Pancreas (tissue), 10 donors: ENCODE measurements around the gene HHATL. TPM values are rescaled to one million over a fixed set of nuclear protein-coding genes. Genes with fewer than 3 reads are reported as not detected.

Source experiments
- ATAC-seq, 4 donors: fragments of 200-7000 bp; cut with Tn5 transposase; one replicate each; pipeline versions ENCODE4 v1.8.0 to v1.9.1; 2020; ENCODE audit warnings: mild to moderate bottlenecking in 4 of 4, moderate library complexity in 4 of 4
- DNase-seq, 6 donors: peaks; one replicate each; pipeline ENCODE4 v3.0.0-alpha.2; 2020
- FAIRE-seq: peaks from 2 replicates; lab custom pipeline; 2012; peaks lifted over from hg19 to GRCh38; lab: Jason Lieb, UNC
- H3K27ac ChIP-seq, 4 donors: fragments of 200-600 bp; sonication (generic); 1 replicate in 3 of 4; 2 replicates in 1 of 4; pipeline versions ENCODE4 v1.5.0 to v1.8.0; 2020
- H3K27me3 ChIP-seq, 4 donors: fragments of 200-600 bp; one replicate each; pipeline ENCODE4 v1.8.0; 2021
- H3K36me3 ChIP-seq, 3 donors: fragments of 200-600 bp; sonication (generic) in 1 of 3; one replicate each; pipeline versions ENCODE4 v1.5.0 to v1.8.0; 2020 to 2021
- H3K4me1 ChIP-seq, 3 donors: fragments of 200-600 bp; one replicate each; pipeline ENCODE4 v1.8.0; 2021
- H3K4me3 ChIP-seq, 4 donors: fragments of 200-600 bp; sonication (generic) in 2 of 4; one replicate each; pipeline versions ENCODE4 v1.5.0 to v1.8.0; 2020 to 2021
- H3K9me3 ChIP-seq, 4 donors: fragments of 200-600 bp; one replicate each; pipeline ENCODE4 v1.8.0; 2021
- WGBS, 2 donors: extraction: QIAGEN DNeasy Blood & Tissue Kit; methylation state at CpG; one replicate each; pipeline ENCODE4 v1.1.7; 2013; 5-methylcytosine and 5-hydroxymethylcytosine counted together
- intact Hi-C, 3 donors: fragments of 100-400 bp; cut with DNase I; formaldehyde crosslinking; loops; one replicate each; pipeline versions ENCODE4 v1.11.1 to v1.14.2; 2022
- polyA plus RNA-seq, 2 donors: library from polyadenylated mRNA; stranded (reverse); fragments of 200-250 nt; gene quantifications; one replicate each; pipeline ENCODE4 v1.2.3, GENCODE V29; 2013
- total RNA-seq, 6 donors: library from RNA; stranded (reverse); fragmentation: NEBNext Ultra II Directional in 4 of 6; extraction: Animal tissue kit (Norgen Biotek cat#: 25700) in 4 of 6; gene quantifications; one replicate each; pipeline versions ENCODE4 v1.2.1 to v1.2.4, GENCODE V29; 2021 to 2023
- TF ChIP-seq, protein P1 (sequence below), 4 donors: fragments of 200-600 bp; sonication (generic) in 3 of 4; IDR thresholded peaks; one replicate each; pipeline versions ENCODE4 v1.5.0 to v1.8.0; 2021; ENCODE audit warnings: antibody characterized with exemption in 4 of 4
- donor health status: healthy with polysubstance abuse.
- donor health status: DM: no; HTN: no; CAD: no; lungs with moderate emphysema.
- donor health status: DM: no; HTN: no; CAD: no.
- donor health status: control.
- donor health status: control.
- donor health status: Bipolar disorder and iron deficiency.
- donor health status: DM: yes; HTN: yes; CAD: no.
- donor health status: DM: no; HTN: no; CAD: no.
- donor health status: DM: no; HTN: no; CAD: no.
- donor health status: DM: yes; HTN: yes; CAD: no.

The HHATL gene
- total and polyA plus RNA-seq, 8 donors = 0.42 to 17.8 (median 2.4) TPM; not detected in 1

DNA sequence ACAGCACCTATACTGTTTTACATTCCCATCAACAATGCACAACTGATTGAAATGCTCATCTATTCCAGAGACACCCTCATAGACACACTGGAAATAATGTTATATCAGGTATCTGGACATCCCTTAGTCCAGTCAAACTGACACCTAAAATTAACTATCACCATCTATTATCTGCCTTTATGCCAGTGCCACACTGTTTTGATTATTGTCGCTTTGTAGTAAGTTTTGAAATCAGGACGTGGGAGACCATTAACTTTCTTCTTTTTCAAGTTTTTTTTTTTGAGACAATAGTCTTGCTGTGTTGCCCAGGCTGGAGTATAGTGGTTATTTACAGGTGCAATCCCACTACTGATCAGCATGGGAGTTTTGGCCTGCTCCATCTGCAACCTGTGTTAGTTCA lies 26.7 kb downstream of the HHATL start:
- intact Hi-C loops = no loop called here
- ATAC-seq (no peak), FAIRE-seq (no peak), DNase-seq (no peak)
- Histone ChIP-seq H3K27me3 (no peaks in the 10 kb centered on the region), H3K36me3 (no peaks in the 10 kb centered on the region), H3K9me3 (no peaks in the 10 kb centered on the region), H3K4me1 (no peaks in the 10 kb centered on the region), H3K4me3 (no peak overlapping the region), H3K27ac (no peak overlapping the region)
- WGBS, 2 donors = 62 to 81% methylated on average over 2 of the region's 2 CpGs
- TF ChIP-seq, protein P1, sequence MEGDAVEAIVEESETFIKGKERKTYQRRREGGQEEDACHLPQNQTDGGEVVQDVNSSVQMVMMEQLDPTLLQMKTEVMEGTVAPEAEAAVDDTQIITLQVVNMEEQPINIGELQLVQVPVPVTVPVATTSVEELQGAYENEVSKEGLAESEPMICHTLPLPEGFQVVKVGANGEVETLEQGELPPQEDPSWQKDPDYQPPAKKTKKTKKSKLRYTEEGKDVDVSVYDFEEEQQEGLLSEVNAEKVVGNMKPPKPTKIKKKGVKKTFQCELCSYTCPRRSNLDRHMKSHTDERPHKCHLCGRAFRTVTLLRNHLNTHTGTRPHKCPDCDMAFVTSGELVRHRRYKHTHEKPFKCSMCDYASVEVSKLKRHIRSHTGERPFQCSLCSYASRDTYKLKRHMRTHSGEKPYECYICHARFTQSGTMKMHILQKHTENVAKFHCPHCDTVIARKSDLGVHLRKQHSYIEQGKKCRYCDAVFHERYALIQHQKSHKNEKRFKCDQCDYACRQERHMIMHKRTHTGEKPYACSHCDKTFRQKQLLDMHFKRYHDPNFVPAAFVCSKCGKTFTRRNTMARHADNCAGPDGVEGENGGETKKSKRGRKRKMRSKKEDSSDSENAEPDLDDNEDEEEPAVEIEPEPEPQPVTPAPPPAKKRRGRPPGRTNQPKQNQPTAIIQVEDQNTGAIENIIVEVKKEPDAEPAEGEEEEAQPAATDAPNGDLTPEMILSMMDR (IDR thresholded peaks at IDR 0.05) = no peak

DNA sequence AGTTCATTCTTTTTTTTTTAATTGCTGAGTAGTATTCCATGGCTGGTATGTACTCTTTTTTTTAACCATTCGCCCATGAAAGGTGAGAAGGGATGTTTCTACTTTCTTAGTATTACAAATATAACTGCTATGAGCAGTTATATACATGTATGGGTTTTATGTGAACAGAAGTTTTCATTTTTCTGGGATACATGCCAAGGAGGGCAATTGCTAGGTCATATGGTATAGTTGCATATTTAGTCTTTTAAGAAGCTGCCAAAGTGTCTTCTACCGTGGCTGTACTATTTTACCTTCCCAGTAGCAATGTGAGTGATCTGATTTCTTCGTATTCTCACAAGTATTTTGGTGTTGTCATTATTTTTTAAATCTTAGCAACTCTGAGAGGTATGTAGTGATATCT lies 28.5 kb downstream of the HHATL start:
- FAIRE-seq (no peak), ATAC-seq (no peak), DNase-seq (no peak)
- Histone ChIP-seq H3K27ac (no peak overlapping the region), H3K4me1 (no peaks in the 10 kb centered on the region), H3K27me3 (no peaks in the 10 kb centered on the region), H3K36me3 (no peaks in the 10 kb centered on the region), H3K9me3 (no peaks in the 10 kb centered on the region), H3K4me3 (no peak overlapping the region)
- 48 to 61% methylated on average over 3 of the region's 3 CpGs for WGBS, 2 donors
- TF ChIP-seq, protein P1 (IDR thresholded peaks at IDR 0.05) = no peak
- intact Hi-C loops = no loop called here

DNA sequence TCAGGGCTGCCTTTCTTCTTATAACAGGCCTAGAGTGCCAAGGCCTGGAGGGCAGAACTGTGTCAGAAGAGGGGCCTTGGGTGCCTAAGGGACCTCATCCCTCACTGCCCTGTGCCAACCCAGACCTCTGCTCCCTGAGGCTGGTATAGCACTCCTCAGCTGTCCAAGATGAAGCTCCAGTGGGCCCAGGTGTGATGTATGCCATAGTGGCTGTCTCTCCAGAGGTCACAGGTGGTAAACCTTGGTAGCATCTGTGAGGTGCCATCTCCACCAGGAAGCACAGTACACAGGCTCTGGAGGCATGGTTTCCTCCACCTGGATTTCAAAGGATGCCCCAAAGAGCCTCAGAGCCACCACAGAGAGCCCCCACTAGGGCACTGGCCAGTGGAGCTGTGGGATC lies 29.5 kb downstream of the HHATL start:
- Histone ChIP-seq H3K9me3 (no peaks in the 10 kb centered on the region), H3K27me3 (no peaks in the 10 kb centered on the region), H3K36me3 (no peaks in the 10 kb centered on the region), H3K27ac (no peak overlapping the region), H3K4me3 (no peak overlapping the region), H3K4me1 (no peaks in the 10 kb centered on the region)
- TF ChIP-seq, protein P1 (IDR thresholded peaks at IDR 0.05) = no peak
- no peak for FAIRE-seq
- intact Hi-C loops = no loop called here
- ATAC-seq = no peak
- no peak for DNase-seq

- FAIRE-seq = no peak
- WGBS, 2 donors = 31 to 47% methylated on average over 1 of the region's 1 CpG
- Histone ChIP-seq H3K9me3 (no peaks in the 10 kb centered on the region), H3K27me3 (no peaks in the 10 kb centered on the region), H3K4me1 (no peaks in the 10 kb centered on the region), H3K36me3 (no peaks in the 10 kb centered on the region), H3K4me3 (no peak overlapping the region), H3K27ac (no peak overlapping the region)
- TF ChIP-seq, protein P1 (IDR thresholded peaks at IDR 0.05) = no peak
- DNase-seq = no peak
- intact Hi-C loops = no loop called here
- ATAC-seq = no peak
These were observed 30.1 kb downstream of the HHATL start for GRCh38 chr3:42672515-42672914.

- 80 to 85% methylated on average over 1 of the region's 1 CpG for WGBS, 2 donors
- no peaks in the 10 kb centered on the region for H3K9me3 ChIP-seq
- FAIRE-seq (no peak), ATAC-seq (no peak), DNase-seq (no peak)
- no peak overlapping the region for H3K4me3 ChIP-seq
- H3K27me3 ChIP-seq = no peaks in the 10 kb centered on the region
- no peaks in the 10 kb centered on the region for H3K4me1 ChIP-seq
- TF ChIP-seq, protein P1 (IDR thresholded peaks at IDR 0.05) = no peak
- H3K36me3 ChIP-seq = no peaks in the 10 kb centered on the region
- intact Hi-C loops = no loop called here
- H3K27ac ChIP-seq = no peak overlapping the region
These were observed 31.9 kb downstream of the HHATL start for GRCh38 chr3:42670670-42671069.
